OCI-LY7 (cell line): Measurements from ENCODE around the gene MEGF6.

Experiments
- EZH2phosphoT487 ChIP-seq: fragments of 200-600 bp; sonication (generic); IDR thresholded peaks from 2 replicates; pipeline ENCODE4 v1.6.1; 2018; ENCODE audit warnings: low read depth, borderline replicate concordance, mild to moderate bottlenecking, mixed run types, antibody characterized with exemption, low read length, moderate library complexity, mixed read lengths
- TF ChIP-seq, protein P1 (sequence below): fragments of 200-600 bp; sonication (generic); conservative IDR thresholded peaks from 2 replicates; pipeline ENCODE4 v1.5.1; 2014; ENCODE audit warnings: mild to moderate bottlenecking, antibody characterized with exemption, low read length, moderate library complexity, mixed read lengths

DNA sequence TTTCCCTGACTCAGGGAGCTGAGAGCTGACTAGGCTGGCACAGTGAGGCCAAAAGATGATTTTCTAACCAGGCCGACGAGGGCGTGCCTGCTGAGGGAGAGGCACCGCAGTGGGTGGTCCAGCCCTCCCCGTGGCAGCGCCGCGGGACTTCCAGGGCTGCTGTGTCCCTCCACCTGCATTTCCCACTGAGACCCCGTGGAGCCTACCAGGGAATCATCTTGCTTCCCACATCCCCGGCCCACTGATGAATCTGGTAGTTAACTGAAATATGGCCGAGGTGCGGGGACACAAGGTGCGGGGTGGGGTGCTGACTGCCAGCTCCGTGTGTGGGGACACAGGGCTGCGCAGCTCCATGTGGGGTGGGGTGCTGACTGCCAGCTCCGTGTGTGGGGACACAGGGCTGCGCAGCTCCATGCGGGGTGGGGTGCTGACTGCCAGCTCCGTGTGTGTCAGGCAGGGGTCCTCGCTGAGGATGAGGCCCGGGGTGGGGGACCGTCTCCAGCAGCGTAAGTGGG lies 28.1 kb upstream of the MEGF6 start:
- TF ChIP-seq, protein P1, sequence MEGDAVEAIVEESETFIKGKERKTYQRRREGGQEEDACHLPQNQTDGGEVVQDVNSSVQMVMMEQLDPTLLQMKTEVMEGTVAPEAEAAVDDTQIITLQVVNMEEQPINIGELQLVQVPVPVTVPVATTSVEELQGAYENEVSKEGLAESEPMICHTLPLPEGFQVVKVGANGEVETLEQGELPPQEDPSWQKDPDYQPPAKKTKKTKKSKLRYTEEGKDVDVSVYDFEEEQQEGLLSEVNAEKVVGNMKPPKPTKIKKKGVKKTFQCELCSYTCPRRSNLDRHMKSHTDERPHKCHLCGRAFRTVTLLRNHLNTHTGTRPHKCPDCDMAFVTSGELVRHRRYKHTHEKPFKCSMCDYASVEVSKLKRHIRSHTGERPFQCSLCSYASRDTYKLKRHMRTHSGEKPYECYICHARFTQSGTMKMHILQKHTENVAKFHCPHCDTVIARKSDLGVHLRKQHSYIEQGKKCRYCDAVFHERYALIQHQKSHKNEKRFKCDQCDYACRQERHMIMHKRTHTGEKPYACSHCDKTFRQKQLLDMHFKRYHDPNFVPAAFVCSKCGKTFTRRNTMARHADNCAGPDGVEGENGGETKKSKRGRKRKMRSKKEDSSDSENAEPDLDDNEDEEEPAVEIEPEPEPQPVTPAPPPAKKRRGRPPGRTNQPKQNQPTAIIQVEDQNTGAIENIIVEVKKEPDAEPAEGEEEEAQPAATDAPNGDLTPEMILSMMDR = no peak
- TF ChIP-seq EZH2phosphoT487 = no peak
